HG03175 (cell line): ENCODE results near the gene CNTN3.

Experiments
- ATAC-seq: cut with Tn5 transposase; IDR thresholded peaks from one replicate; pipeline ENCODE4 v1.9.1; 2021; ENCODE audit warnings: mild to moderate bottlenecking, moderate library complexity; ENCODE audit not compliant: unreplicated experiment

The CNTN3 gene

GRCh38 chr3:74613060-74613459 lies 1.4 kb downstream of the CNTN3 start:
- ATAC-seq: no peak

GRCh38 chr3:74611206-74611605 lies 3.3 kb downstream of the CNTN3 start:
- ATAC-seq: no peak

GRCh38 chr3:74607803-74608202 lies 6.7 kb downstream of the CNTN3 start:
- no peak for ATAC-seq

DNA sequence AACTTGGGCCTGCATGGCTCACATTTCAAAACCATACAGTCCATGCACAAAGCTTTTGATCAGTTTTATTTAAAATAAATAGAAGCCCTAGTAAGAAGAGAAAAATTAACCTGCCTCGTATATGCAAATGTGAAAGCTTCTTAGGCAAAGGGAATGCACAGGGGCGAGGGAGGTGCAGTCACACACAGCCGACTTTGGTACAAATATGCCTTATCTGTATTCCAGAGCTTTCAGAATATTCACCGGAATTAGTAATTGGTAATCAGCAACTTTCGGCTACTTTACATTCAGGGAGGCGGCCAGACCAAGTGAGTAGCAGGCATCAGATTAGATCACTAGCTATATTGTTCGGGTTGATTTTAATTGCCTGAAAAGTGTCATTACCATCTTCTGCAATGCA lies 7.5 kb downstream of the CNTN3 start:
- no peak for ATAC-seq

DNA sequence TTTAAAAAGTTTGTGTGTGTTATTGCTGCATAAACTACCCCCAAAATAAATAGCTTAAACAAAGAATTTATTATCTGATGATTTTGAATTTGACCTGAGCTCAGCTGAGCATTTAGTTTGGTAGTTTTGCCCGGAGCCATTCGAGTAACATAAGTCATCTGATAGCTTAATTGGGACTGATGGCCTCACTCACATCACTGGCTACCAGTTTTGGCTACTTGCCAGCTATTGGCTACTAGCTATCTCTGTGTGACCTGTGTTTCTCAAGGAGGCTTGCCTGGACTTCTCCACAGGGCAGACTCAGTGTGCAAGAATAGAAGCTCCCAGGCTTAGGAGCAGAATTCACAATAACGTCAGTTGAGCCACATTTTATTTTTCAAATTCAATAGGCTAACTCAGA lies 9.0 kb downstream of the CNTN3 start:
- no peak for ATAC-seq

DNA sequence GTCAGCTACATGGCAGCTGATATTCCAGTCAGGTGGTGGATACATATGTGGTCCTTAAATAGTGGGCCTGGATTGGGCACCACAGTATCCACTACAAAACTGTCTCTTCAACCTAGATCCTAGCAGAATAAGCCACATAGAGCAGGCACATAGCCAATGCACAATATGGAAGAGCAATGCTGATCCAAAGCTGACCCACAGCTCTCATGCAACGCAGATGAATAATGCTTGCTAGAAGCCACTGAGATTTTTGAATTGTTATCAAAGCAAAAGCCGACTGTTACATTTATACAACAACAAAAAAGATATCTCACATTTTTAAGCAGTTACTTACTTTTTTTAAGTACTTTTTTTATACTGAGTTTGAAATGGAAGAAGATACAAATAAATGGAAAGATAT lies 11.2 kb downstream of the CNTN3 start:
- ATAC-seq: no peak

- no peak for ATAC-seq
Measured at GRCh38 chr3:74602471-74602870, 12.0 kb downstream of the CNTN3 start.

GRCh38 chr3:74601793-74602192 lies 12.7 kb downstream of the CNTN3 start:
- ATAC-seq: no peak

DNA sequence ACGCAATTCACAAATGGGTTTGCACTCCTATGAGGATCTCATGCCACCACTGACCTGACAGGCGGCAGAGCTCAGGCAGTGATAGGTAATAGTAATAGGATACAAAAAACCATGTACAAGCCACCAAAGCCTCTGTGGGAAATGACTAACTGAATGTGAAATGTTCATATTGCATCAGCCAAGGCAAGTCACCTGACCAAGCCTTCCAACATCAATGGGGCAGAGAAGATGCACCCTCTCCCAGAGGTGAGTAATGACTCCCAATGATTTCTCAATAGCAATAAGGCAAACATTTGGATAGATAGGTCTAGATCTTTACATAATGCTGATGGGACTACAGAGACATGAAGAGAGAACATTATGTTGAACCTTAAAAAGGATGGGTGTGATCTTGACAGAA lies 14.9 kb downstream of the CNTN3 start:
- no peak for ATAC-seq

DNA sequence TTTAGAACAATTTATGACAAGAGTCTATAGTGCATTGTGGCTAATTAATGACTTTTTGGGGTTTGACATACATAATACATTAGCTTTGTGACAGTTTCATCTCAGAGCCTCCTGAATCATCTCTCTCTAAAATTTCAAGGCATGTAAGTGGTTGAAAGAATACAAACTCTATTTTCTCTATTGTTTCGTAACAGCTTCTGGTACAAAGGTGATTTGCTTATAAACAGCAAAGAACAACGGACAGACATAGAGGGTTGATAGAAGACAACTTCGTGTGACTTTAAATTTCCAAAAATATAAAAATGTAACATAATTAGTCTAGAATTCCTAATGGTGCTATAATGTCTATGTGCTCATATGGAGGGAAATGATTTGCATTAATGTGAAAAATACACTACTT lies 21.3 kb downstream of the CNTN3 start:
- ATAC-seq: no peak

DNA sequence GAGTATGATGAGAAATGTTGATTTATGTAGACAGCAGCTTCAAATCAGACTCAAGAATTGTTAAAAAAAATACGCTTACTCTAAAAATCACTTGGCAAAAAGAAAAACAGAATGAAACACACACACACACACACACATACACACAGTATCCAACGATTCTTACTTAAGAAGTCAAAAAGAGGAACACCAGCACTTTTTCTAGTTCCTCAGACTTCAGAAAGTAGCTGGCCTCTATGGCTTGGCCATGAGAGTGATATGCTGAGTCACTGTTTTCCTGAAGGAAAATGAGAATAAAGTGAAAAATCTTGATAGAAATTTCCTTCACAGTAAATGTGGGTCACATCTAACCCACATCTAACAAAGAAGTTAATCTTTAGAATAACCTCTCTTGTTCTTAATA lies 22.1 kb downstream of the CNTN3 start:
- no peak for ATAC-seq

- ATAC-seq: no peak
Measured at GRCh38 chr3:74591946-74592345, 22.5 kb downstream of the CNTN3 start.

GRCh38 chr3:74591342-74591741 lies 23.1 kb downstream of the CNTN3 start:
- ATAC-seq: no peak

- no peak for ATAC-seq
Measured at GRCh38 chr3:74590620-74591262, 23.7 kb downstream of the CNTN3 start.

DNA sequence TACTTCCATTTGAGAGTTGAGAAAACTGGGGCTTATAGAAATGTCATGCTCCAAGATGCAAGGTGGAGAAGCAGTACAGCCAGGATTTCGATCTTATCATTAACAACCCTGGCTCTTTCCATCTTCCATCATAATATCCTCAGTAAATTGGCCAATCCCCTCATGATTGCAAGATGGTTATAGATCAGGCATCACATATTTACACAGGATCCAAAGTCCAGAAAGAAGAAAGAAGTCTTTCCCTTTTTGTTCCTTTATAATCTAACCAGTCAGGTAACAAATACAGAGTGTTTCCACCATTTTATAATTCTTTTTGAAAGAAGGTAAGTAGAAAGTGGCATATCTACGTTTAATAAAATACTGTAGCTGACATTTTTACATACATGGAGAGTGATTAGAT lies 29.7 kb downstream of the CNTN3 start:
- no peak for ATAC-seq

DNA sequence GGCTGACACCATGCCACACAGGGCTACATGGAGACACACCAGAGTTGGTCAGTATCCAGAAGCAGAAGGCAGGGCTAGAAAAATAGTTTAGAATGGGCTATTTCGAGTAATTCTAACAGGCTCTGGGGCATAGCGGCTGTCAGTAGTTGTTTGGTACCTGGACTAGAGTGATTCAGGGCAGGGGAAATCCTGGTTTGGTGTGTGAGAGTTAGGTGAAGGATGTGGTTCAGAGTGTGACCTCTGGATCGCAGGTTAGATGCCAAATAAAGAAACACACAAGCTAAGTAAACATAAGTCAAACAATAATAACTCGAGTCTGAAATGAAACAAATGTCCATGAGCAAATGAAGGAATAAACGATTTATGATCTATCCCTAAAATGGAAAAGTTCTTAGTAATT lies 31.5 kb downstream of the CNTN3 start:
- no peak for ATAC-seq

DNA sequence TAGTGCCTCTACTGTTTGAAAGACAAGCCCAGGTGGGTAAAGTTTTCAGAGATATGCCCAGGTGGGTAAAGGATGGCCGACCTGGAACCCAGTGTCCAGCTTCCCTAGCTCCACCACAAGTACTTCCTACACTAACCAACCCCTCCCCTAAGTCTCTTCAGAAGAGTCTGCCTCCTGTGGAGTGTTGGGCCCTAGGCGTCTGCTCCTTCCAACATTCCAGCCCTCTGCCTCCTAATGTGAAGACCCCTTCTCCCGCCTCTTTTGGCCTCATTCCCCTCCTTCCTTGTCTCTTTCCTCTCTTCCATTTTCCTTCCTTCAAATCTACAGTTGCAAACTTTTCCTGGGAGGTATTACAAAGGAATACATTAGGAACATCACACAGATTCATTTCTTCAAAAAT lies 38.6 kb downstream of the CNTN3 start:
- no peak for ATAC-seq

DNA sequence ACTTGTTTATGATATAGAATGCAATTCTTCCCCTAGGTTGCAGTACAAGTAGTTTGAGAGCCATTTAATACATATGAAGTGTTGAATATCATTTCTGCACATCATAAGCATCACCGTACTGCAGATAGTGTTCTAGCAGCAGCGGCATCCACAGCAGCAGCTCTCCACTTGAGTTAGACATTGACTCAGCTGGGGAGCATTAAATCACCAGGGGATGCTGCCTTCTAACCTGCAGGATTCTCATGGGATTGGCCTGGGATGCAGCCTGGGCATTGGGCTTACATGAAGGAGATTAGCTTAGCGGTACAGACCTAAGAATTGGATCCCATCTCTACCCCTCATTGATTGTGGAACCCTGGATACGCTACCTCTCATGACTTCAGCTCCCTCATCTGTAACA lies 43.3 kb downstream of the CNTN3 start:
- ATAC-seq: no peak
